ENCODE results near the gene C11orf24. TPM values are rescaled to one million over a fixed set of nuclear protein-coding genes. Genes with fewer than 3 reads are reported as not detected.

C11orf24 gene
- total and polyA plus RNA-seq, 2 of the 4 experiments (the other 2 are of a cell fraction) = 42.5 to 135 TPM

GRCh38 chr11:68308068-68308467 lies 36.3 kb upstream of the C11orf24 start:
- H3K9ac ChIP-seq (ENCODE audit: low read depth, low read length) = no peak overlapping the region
- in situ Hi-C loops (cut with MboI; ENCODE audit: low sequenced_read_pairs) (loop anchor here (5.0 kb wide), 1 partner anchor 74 kb away; no protein-coding TSS in a partner anchor), intact Hi-C loops (cut with micrococcal nuclease) (no loop called here), dilution Hi-C loops (cut with HindIII; ENCODE audit: low sequenced_read_pairs, unreplicated experiment) (no loop called here)
- H2BK20ac ChIP-seq (ENCODE audit: low read depth, low read length) = no peak overlapping the region
- BruUV-seq (replicated peaks) = no TSS peak
- H2AK9ac ChIP-seq (replicated peaks; ENCODE audit: low read depth, low read length, poor library complexity) = no peak overlapping the region
- no peak overlapping the region for H2BK5ac ChIP-seq (ENCODE audit: low read depth, low read length, poor library complexity, severe bottlenecking)
- H3K14ac ChIP-seq (replicated peaks; ENCODE audit: low read depth, low read length) = no peak overlapping the region
- H3K27me3 ChIP-seq (ENCODE audit: control insufficient read depth, insufficient read depth, low read length) = no peaks in the 10 kb centered on the region; the same call in 1 of the 2 replicates
- no peak overlapping the region for H3K18ac ChIP-seq (ENCODE audit: low read depth, low read length)
- H4K91ac ChIP-seq (ENCODE audit: insufficient read depth, low read depth, low read length) = no peak overlapping the region
- H3K9me1 ChIP-seq (ENCODE audit: insufficient read depth, low read length) = no peaks in the 10 kb centered on the region
- H3K56ac ChIP-seq (ENCODE audit: extremely low read depth, insufficient read depth, low read length) = no peak overlapping the region
- ATAC-seq (ENCODE audit: low read depth) (no peak), DNase-seq (no peak)
- no peak overlapping the region for H2AFZ ChIP-seq (replicated peaks; ENCODE audit: low read length, poor library complexity)
- no peak overlapping the region for H2BK120ac ChIP-seq (ENCODE audit: low read depth, low read length)
- H3K9me3 ChIP-seq (ENCODE audit: control insufficient read depth, insufficient read depth, low read length) = peaks cover 3% of the 10 kb centered on the region; the same call in 1 of the 2 replicates
- no peak overlapping the region for H2BK15ac ChIP-seq (ENCODE audit: low read depth, low read length)
- no peak overlapping the region for H3K23ac ChIP-seq (ENCODE audit: low read depth, low read length)
- no peaks in the 10 kb centered on the region for H4K20me1 ChIP-seq (ENCODE audit: insufficient read depth, low read length)
- no peak overlapping the region for H4K8ac ChIP-seq (ENCODE audit: low read depth in 2 of 2, low read length in 2 of 2)
- 84% methylated on average over 5 of the region's 11 CpGs; no CpG with 5 or more reads in 1 of the 2 experiments for WGBS, 2 experiments (ENCODE audit: extremely low coverage in 2 of 2, insufficient read length in 1 of 2)
- CTCF ChIA-PET = no interaction called here
- H2AK5ac ChIP-seq (ENCODE audit: low read depth, low read length) = no peak overlapping the region
- no peak overlapping the region for H3K27ac ChIP-seq (ENCODE audit: insufficient read depth, low read length)
- H3K4ac ChIP-seq (ENCODE audit: low read depth, low read length) = no peak overlapping the region
- H3K79me1 ChIP-seq (ENCODE audit: low read depth in 1 of 2, low read length in 2 of 2) = no peaks in the 10 kb centered on the region
- H4K5ac ChIP-seq (ENCODE audit: low read depth, low read length) = no peak overlapping the region
- H3K4me1 ChIP-seq (ENCODE audit: control insufficient read depth, insufficient read depth, low read length) = no peaks in the 10 kb centered on the region
- no peak overlapping the region for H3K4me3 ChIP-seq (ENCODE audit: insufficient read depth, low read depth, low read length)
- POLR2A ChIA-PET (ENCODE audit: unreplicated experiment) = no interaction called here
- H3K36me3 ChIP-seq (ENCODE audit: control insufficient read depth, insufficient read depth, low read length) = no peaks in the 10 kb centered on the region
- no peak for TF ChIP-seq MAFK (IDR thresholded peaks at IDR 0.05; ENCODE audit: low read depth, low read length)
- TF ChIP-seq RFX5 (IDR thresholded peaks at IDR 0.05; ENCODE audit: low read depth, low read length) = no peak
- TF ChIP-seq, protein P1, sequence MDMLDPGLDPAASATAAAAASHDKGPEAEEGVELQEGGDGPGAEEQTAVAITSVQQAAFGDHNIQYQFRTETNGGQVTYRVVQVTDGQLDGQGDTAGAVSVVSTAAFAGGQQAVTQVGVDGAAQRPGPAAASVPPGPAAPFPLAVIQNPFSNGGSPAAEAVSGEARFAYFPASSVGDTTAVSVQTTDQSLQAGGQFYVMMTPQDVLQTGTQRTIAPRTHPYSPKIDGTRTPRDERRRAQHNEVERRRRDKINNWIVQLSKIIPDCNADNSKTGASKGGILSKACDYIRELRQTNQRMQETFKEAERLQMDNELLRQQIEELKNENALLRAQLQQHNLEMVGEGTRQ (IDR thresholded peaks at IDR 0.05; ENCODE audit: low read depth, low read length) = no peak
- no peak for TF ChIP-seq FOS (IDR thresholded peaks at IDR 0.05; ENCODE audit: low read depth, low read length)
- TF ChIP-seq MXI1 (IDR thresholded peaks at IDR 0.05; ENCODE audit: borderline replicate concordance, low read depth, low read length) = no peak
- no peak for TF ChIP-seq SMC3 (IDR thresholded peaks at IDR 0.05; ENCODE audit: low read depth, low read length)
- no peak for TF ChIP-seq MAZ (IDR thresholded peaks at IDR 0.05; ENCODE audit: borderline replicate concordance, low read depth, low read length)
- TF ChIP-seq, protein P2, sequence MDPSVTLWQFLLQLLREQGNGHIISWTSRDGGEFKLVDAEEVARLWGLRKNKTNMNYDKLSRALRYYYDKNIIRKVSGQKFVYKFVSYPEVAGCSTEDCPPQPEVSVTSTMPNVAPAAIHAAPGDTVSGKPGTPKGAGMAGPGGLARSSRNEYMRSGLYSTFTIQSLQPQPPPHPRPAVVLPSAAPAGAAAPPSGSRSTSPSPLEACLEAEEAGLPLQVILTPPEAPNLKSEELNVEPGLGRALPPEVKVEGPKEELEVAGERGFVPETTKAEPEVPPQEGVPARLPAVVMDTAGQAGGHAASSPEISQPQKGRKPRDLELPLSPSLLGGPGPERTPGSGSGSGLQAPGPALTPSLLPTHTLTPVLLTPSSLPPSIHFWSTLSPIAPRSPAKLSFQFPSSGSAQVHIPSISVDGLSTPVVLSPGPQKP (IDR thresholded peaks at IDR 0.05; ENCODE audit: borderline replicate concordance, low read depth, low read length) = no peak
- no peak for TF ChIP-seq NFE2L2 (IDR thresholded peaks at IDR 0.05; ENCODE audit: low read depth, low read length)
- TF ChIP-seq CEBPB (IDR thresholded peaks at IDR 0.05; ENCODE audit: low read depth, low read length) = no peak
- TF ChIP-seq POLR2A (IDR thresholded peaks at IDR 0.05; ENCODE audit: low read depth, low read length) = no peak
- no peak for TF ChIP-seq RAD21 (IDR thresholded peaks at IDR 0.05; ENCODE audit: low read length)
- H3K4me2 ChIP-seq (ENCODE audit: low read depth, low read length) = no peak overlapping the region
